NCI-H2107 treated with DMSO at 0.1 percent for 48 hours (cell line): ENCODE measurements around the gene PLD3.
A peak's percentile ranks its signal among the peaks of the same experiment; 100 is the strongest.
"Not testable (repeated sequence)": the region's sequence is repeated elsewhere in the genome, so short reads cannot be mapped to it uniquely, and the experiment has no call there.

Experiments used
- DNase-seq: peaks from one replicate; lab custom pipeline; 2025; ENCODE audit not compliant: unreplicated experiment; lab: John Stamatoyannopoulos, UW

PLD3 gene

GRCh38 chr19:40331052-40331451 is 17.4 kb upstream of the PLD3 start:
- DNase-seq = no peak

GRCh38 chr19:40332669-40333068 is 15.8 kb upstream of the PLD3 start:
- DNase-seq = no peak

GRCh38 chr19:40333083-40333482 is 15.4 kb upstream of the PLD3 start:
- DNase-seq = not testable (repeated sequence)

- DNase-seq = no peak
These were observed 13.4 kb upstream of the PLD3 start for GRCh38 chr19:40335101-40335500.

GRCh38 chr19:40335855-40336600 is 12.5 kb upstream of the PLD3 start:
- no peak for DNase-seq

- DNase-seq = no peak
These were observed 11.9 kb upstream of the PLD3 start for GRCh38 chr19:40336601-40336900.

- no peak for DNase-seq
These were observed 11.4 kb upstream of the PLD3 start for GRCh38 chr19:40337107-40337506.

GRCh38 chr19:40337594-40337993 is 10.9 kb upstream of the PLD3 start:
- no peak for DNase-seq

- DNase-seq = no peak
These were observed 9.3 kb upstream of the PLD3 start for GRCh38 chr19:40339018-40339728.

- no peak for DNase-seq
These were observed 6.7 kb upstream of the PLD3 start for GRCh38 chr19:40341601-40342482.

GRCh38 chr19:40342644-40343311 is 5.7 kb upstream of the PLD3 start:
- DNase-seq = no peak

- DNase-seq = no peak
These were observed 4.1 kb upstream of the PLD3 start for GRCh38 chr19:40344422-40344821.

- peak; percentile 47 for DNase-seq
These were observed 539 bp downstream of the PLD3 start for GRCh38 chr19:40348961-40349507.

- no peak for DNase-seq
These were observed 7.6 kb downstream of the PLD3 start for GRCh38 chr19:40355975-40356680.

- no peak for DNase-seq
These were observed 8.4 kb downstream of the PLD3 start for GRCh38 chr19:40356681-40357595.

GRCh38 chr19:40357640-40358039 is 9.1 kb downstream of the PLD3 start:
- DNase-seq = no peak

GRCh38 chr19:40358773-40359172 is 10.3 kb downstream of the PLD3 start:
- no peak for DNase-seq

GRCh38 chr19:40360020-40360707 is 11.7 kb downstream of the PLD3 start:
- no peak for DNase-seq
